Fibroblast of skin of left biceps (primary cell): ENCODE data around the gene HACD2.

Source experiments
- DNase-seq, 2 experiments: peaks; one replicate each; pipeline ENCODE4 v3.0.0-alpha.2; 2013; ENCODE audit warnings: low read depth in 2 of 2

The HACD2 gene

GRCh38 chr3:123571264-123571972 is 13.4 kb downstream of the HACD2 start:
- DNase-seq = no peak

GRCh38 chr3:123568875-123569274 is 16.0 kb downstream of the HACD2 start:
- DNase-seq = no peak

- no peak for DNase-seq
These were observed 16.8 kb downstream of the HACD2 start for GRCh38 chr3:123568034-123568433.

- DNase-seq = no peak
These were observed 20.8 kb downstream of the HACD2 start for GRCh38 chr3:123564056-123564455.

- DNase-seq = no peak
These were observed 22.3 kb downstream of the HACD2 start for GRCh38 chr3:123562547-123562946.

- DNase-seq = no peak
These were observed 23.7 kb downstream of the HACD2 start for GRCh38 chr3:123561188-123561587.

- no peak for DNase-seq
These were observed 25.6 kb downstream of the HACD2 start for GRCh38 chr3:123559040-123559861.

GRCh38 chr3:123553536-123553935 is 31.3 kb downstream of the HACD2 start:
- no peak for DNase-seq

- no peak for DNase-seq
These were observed 32.1 kb downstream of the HACD2 start for GRCh38 chr3:123552768-123553167.

GRCh38 chr3:123552095-123552714 is 32.6 kb downstream of the HACD2 start:
- DNase-seq = no peak

GRCh38 chr3:123547881-123548519 is 36.9 kb downstream of the HACD2 start:
- no peak for DNase-seq

- peak; percentile 51 to 62 for DNase-seq
These were observed 38.6 kb downstream of the HACD2 start for GRCh38 chr3:123546133-123546755.

GRCh38 chr3:123543950-123544349 is 40.9 kb downstream of the HACD2 start:
- no peak for DNase-seq

- no peak for DNase-seq
These were observed 44.6 kb downstream of the HACD2 start for GRCh38 chr3:123540285-123540684.

GRCh38 chr3:123536153-123536895 is 48.5 kb downstream of the HACD2 start:
- no peak for DNase-seq

GRCh38 chr3:123535580-123535979 is 49.3 kb downstream of the HACD2 start:
- no peak for DNase-seq

- no peak for DNase-seq
These were observed 50.6 kb downstream of the HACD2 start for GRCh38 chr3:123534264-123534663.

- DNase-seq = no peak
These were observed 51.2 kb downstream of the HACD2 start for GRCh38 chr3:123533554-123534159.

- no peak for DNase-seq
These were observed 56.7 kb downstream of the HACD2 start for GRCh38 chr3:123528130-123528529.

- no peak for DNase-seq
These were observed 57.8 kb downstream of the HACD2 start for GRCh38 chr3:123527046-123527445.

GRCh38 chr3:123526474-123526873 is 58.4 kb downstream of the HACD2 start:
- DNase-seq = no peak
